Neural cell (in vitro differentiated cells): Measurements from ENCODE around the gene FAM227A. TPM values are rescaled to one million over a fixed set of nuclear protein-coding genes. Genes with fewer than 3 reads are reported as not detected.

ENCODE experiments used
- H2AFZ ChIP-seq: fragments of 200-600, 300-800 bp; sonication (generic), shearing (Covaris generic); 2 replicates; pipeline ENCODE4 v1.6.0; 2014; ENCODE audit warnings: low read depth, mild to moderate bottlenecking, antibody characterized with exemption, low read length, moderate library complexity
- H3F3A ChIP-seq: fragments of 200-600 bp; shearing (Covaris generic); 2 replicates; pipeline ENCODE4 v1.6.1; 2016; ENCODE audit warnings: mild to moderate bottlenecking, moderate library complexity, mixed read lengths, antibody characterized with exemption, low read length; ENCODE audit not compliant: insufficient read depth, poor library complexity, severe bottlenecking
- H3K27ac ChIP-seq: fragments of 200-600, 300-800 bp; sonication (generic), shearing (Covaris generic); 2 replicates; pipeline ENCODE4 v1.5.1; 2014; ENCODE audit warnings: mild to moderate bottlenecking, low read length, moderate library complexity
- H3K27me3 ChIP-seq: fragments of 300-800, 200-600 bp; sonication (generic), shearing (Covaris generic); 2 replicates; pipeline ENCODE4 v1.6.0; 2014; ENCODE audit warnings: mild to moderate bottlenecking, low read depth, low read length, moderate library complexity; ENCODE audit not compliant: insufficient read depth
- H3K36me3 ChIP-seq: fragments of 300-800, 200-600 bp; sonication (generic), shearing (Covaris generic); 2 replicates; pipeline ENCODE4 v1.5.1; 2014; ENCODE audit warnings: mild to moderate bottlenecking, antibody characterized with exemption, low read length, moderate library complexity; ENCODE audit not compliant: insufficient read depth
- H3K4me2 ChIP-seq: fragments of 300-800, 200-600 bp; sonication (generic), shearing (Covaris generic); 2 replicates; pipeline ENCODE4 v1.6.0; 2014; ENCODE audit warnings: mild to moderate bottlenecking, low read length
- H3K4me3 ChIP-seq: fragments of 300-800, 200-600 bp; sonication (generic), shearing (Covaris generic); 2 replicates; pipeline ENCODE4 v1.5.1; 2014; ENCODE audit warnings: mild to moderate bottlenecking, low read length, moderate library complexity
- H3K79me2 ChIP-seq: fragments of 200-600 bp; shearing (Covaris generic); replicated peaks from 2 replicates; pipeline ENCODE4 v1.6.0; 2014; ENCODE audit warnings: mild to moderate bottlenecking, low read length, moderate library complexity; ENCODE audit not compliant: insufficient read depth
- H3K9ac ChIP-seq: fragments of 300-800, 200-600 bp; sonication (generic), shearing (Covaris generic); 2 replicates; pipeline ENCODE4 v1.6.1; 2016; ENCODE audit warnings: mild to moderate bottlenecking, low read length, mixed read lengths
- H3K9me2 ChIP-seq: fragments of 200-600 bp; shearing (Covaris generic); 2 replicates; pipeline ENCODE4 v1.6.1; 2016; ENCODE audit warnings: mild to moderate bottlenecking, low read length, mixed read lengths; ENCODE audit not compliant: insufficient read depth
- H3K9me3 ChIP-seq: fragments of 200-600, 300-800 bp; sonication (generic), shearing (Covaris generic); 2 replicates; pipeline ENCODE4 v1.6.1; 2016; ENCODE audit warnings: mild to moderate bottlenecking, mixed run types, low read length, moderate library complexity, mixed read lengths
- H4K20me1 ChIP-seq: fragments of 200-600 bp; shearing (Covaris generic); 2 replicates; pipeline ENCODE4 v1.6.1; 2016; ENCODE audit warnings: mild to moderate bottlenecking, mixed run types; ENCODE audit not compliant: insufficient read depth
- CTCF ChIP-seq: fragments of 450-650 bp; IDR thresholded peaks from 2 replicates; pipeline ENCODE4 v1.5.1; 2014; ENCODE audit warnings: antibody characterized with exemption, mild to moderate bottlenecking, moderate library complexity; ENCODE audit not compliant: poor library complexity, severe bottlenecking
- EP300 ChIP-seq: fragments of 450-650 bp; conservative IDR thresholded peaks from 2 replicates; pipeline ENCODE4 v1.6.1; 2014; ENCODE audit warnings: antibody characterized with exemption, mild to moderate bottlenecking, moderate library complexity; ENCODE audit not compliant: poor library complexity, severe bottlenecking
- EZH2 ChIP-seq: fragments of 200-600, 300-800 bp; shearing (Covaris generic), sonication (generic); IDR thresholded peaks from 2 replicates; pipeline ENCODE4 v1.6.1; 2014; ENCODE audit warnings: antibody characterized with exemption, low read length, borderline replicate concordance, mild to moderate bottlenecking; ENCODE audit not compliant: insufficient read depth, poor library complexity, severe bottlenecking
- MXI1 ChIP-seq: fragments of 450-650 bp; conservative IDR thresholded peaks from 2 replicates; pipeline ENCODE4 v1.6.1; 2014; ENCODE audit warnings: antibody characterized with exemption, mild to moderate bottlenecking; ENCODE audit not compliant: poor library complexity, severe bottlenecking
- POLR2AphosphoS5 ChIP-seq: IDR thresholded peaks from 2 replicates; pipeline ENCODE4 v1.6.1; 2012
- RAD21 ChIP-seq: fragments of 450-650 bp; conservative IDR thresholded peaks from 2 replicates; pipeline ENCODE4 v1.6.1; 2014; ENCODE audit warnings: antibody characterized with exemption, mild to moderate bottlenecking, moderate library complexity
- SMC3 ChIP-seq: fragments of 450-650 bp; conservative IDR thresholded peaks from 2 replicates; pipeline ENCODE4 v1.6.1; 2014; ENCODE audit warnings: antibody characterized with exemption, mild to moderate bottlenecking, moderate library complexity; ENCODE audit not compliant: poor library complexity
- TAF1 ChIP-seq: IDR thresholded peaks from 2 replicates; pipeline ENCODE4 v1.6.1; 2012; ENCODE audit warnings: low read depth
- polyA plus RNA-seq: library from polyadenylated mRNA; depleted of rRNA; stranded (reverse); fragments of >200 nt; gene quantifications from 2 replicates; pipeline ENCODE4 v1.2.3, GENCODE V29; 2014
- TF ChIP-seq, protein P1 (sequence below): IDR thresholded peaks from 2 replicates; pipeline ENCODE4 v1.6.1; 2012; ENCODE audit warnings: borderline replicate concordance

The FAM227A gene
- polyA plus RNA-seq, 1 donor from 2014 or later, result 14.0 TPM

- no peak overlapping the region for H2AFZ ChIP-seq
- no peaks in the 10 kb centered on the region for H3F3A ChIP-seq
- H3K79me2 ChIP-seq, result no peaks in the 10 kb centered on the region
- no peak overlapping the region for H3K9ac ChIP-seq
- no peaks in the 10 kb centered on the region for H3K27me3 ChIP-seq
- H4K20me1 ChIP-seq, result no peaks in the 10 kb centered on the region
- no peak overlapping the region for H3K4me3 ChIP-seq
- TF ChIP-seq MXI1, result no peak
- no peak for TF ChIP-seq RAD21
- no peak for TF ChIP-seq EZH2
- TF ChIP-seq SMC3, result no peak
- TF ChIP-seq, protein P1, sequence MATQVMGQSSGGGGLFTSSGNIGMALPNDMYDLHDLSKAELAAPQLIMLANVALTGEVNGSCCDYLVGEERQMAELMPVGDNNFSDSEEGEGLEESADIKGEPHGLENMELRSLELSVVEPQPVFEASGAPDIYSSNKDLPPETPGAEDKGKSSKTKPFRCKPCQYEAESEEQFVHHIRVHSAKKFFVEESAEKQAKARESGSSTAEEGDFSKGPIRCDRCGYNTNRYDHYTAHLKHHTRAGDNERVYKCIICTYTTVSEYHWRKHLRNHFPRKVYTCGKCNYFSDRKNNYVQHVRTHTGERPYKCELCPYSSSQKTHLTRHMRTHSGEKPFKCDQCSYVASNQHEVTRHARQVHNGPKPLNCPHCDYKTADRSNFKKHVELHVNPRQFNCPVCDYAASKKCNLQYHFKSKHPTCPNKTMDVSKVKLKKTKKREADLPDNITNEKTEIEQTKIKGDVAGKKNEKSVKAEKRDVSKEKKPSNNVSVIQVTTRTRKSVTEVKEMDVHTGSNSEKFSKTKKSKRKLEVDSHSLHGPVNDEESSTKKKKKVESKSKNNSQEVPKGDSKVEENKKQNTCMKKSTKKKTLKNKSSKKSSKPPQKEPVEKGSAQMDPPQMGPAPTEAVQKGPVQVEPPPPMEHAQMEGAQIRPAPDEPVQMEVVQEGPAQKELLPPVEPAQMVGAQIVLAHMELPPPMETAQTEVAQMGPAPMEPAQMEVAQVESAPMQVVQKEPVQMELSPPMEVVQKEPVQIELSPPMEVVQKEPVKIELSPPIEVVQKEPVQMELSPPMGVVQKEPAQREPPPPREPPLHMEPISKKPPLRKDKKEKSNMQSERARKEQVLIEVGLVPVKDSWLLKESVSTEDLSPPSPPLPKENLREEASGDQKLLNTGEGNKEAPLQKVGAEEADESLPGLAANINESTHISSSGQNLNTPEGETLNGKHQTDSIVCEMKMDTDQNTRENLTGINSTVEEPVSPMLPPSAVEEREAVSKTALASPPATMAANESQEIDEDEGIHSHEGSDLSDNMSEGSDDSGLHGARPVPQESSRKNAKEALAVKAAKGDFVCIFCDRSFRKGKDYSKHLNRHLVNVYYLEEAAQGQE, result no peak
- TF ChIP-seq POLR2AphosphoS5, result no peak
- TF ChIP-seq TAF1, result no peak
- no peak for TF ChIP-seq CTCF
- TF ChIP-seq EP300, result no peak
- H3K4me2 ChIP-seq, result no peak overlapping the region
- no peaks in the 10 kb centered on the region for H3K9me2 ChIP-seq
- H3K9me3 ChIP-seq, result no peaks in the 10 kb centered on the region
- no peaks in the 10 kb centered on the region for H3K36me3 ChIP-seq
- no peak overlapping the region for H3K27ac ChIP-seq
Observed at GRCh38 chr22:38638728-38639127, 17.5 kb downstream of the FAM227A start.

- TF ChIP-seq RAD21 (no peak), SMC3 (no peak), TAF1 (no peak), POLR2AphosphoS5 (no peak), CTCF (no peak), EP300 (no peak), EZH2 (no peak), MXI1 (no peak)
- TF ChIP-seq, protein P1, result no peak
- H3K36me3 ChIP-seq, result no peaks in the 10 kb centered on the region
- no peaks in the 10 kb centered on the region for H3F3A ChIP-seq
- H3K4me3 ChIP-seq, result no peak overlapping the region
- no peak overlapping the region for H3K4me2 ChIP-seq
- H3K27me3 ChIP-seq, result no peaks in the 10 kb centered on the region
- no peaks in the 10 kb centered on the region for H3K9me3 ChIP-seq
- no peaks in the 10 kb centered on the region for H3K9me2 ChIP-seq
- no peak overlapping the region for H3K27ac ChIP-seq
- H4K20me1 ChIP-seq, result no peaks in the 10 kb centered on the region
- H3K79me2 ChIP-seq, result no peaks in the 10 kb centered on the region
- no peak overlapping the region for H3K9ac ChIP-seq
- H2AFZ ChIP-seq, result no peak overlapping the region
Observed at GRCh38 chr22:38638216-38638615, 18.0 kb downstream of the FAM227A start.
